Activated naive CD4-positive, alpha-beta T cell treated with anti-CD3 and anti-CD28 coated beads, Interleukin-2, amount 50 U/mL, for 16 hours (primary cell): ENCODE results near the gene CES5A.
"Not testable (repeated sequence)": the region's sequence is repeated elsewhere in the genome, so short reads cannot be mapped to it uniquely, and the experiment has no call there.

Experiments
- DNase-seq: peaks from one replicate; pipeline ENCODE4 v3.0.0-alpha.2; 2020

CES5A gene

GRCh38 chr16:55825115-55825728 lies 50.0 kb downstream of the CES5A start:
- DNase-seq, result no peak

- no peak for DNase-seq
These were observed 50.6 kb downstream of the CES5A start for GRCh38 chr16:55824473-55825000.

GRCh38 chr16:55822280-55822810 lies 52.8 kb downstream of the CES5A start:
- DNase-seq, result no peak

- no peak for DNase-seq
These were observed 54.0 kb downstream of the CES5A start for GRCh38 chr16:55821210-55821609.

- DNase-seq, result no peak
These were observed 54.6 kb downstream of the CES5A start for GRCh38 chr16:55820615-55821014.

- no peak for DNase-seq
These were observed 57.8 kb downstream of the CES5A start for GRCh38 chr16:55817236-55817912.

GRCh38 chr16:55816222-55816621 lies 59.0 kb downstream of the CES5A start:
- not testable (repeated sequence) for DNase-seq

- DNase-seq, result no peak
These were observed 59.9 kb downstream of the CES5A start for GRCh38 chr16:55815320-55815719.

GRCh38 chr16:55814174-55814573 lies 61.0 kb downstream of the CES5A start:
- not testable (repeated sequence) for DNase-seq

- not testable (repeated sequence) for DNase-seq
These were observed 61.4 kb downstream of the CES5A start for GRCh38 chr16:55813730-55814129.

GRCh38 chr16:55812951-55813350 lies 62.2 kb downstream of the CES5A start:
- DNase-seq, result no peak

- DNase-seq, result no peak
These were observed 63.4 kb downstream of the CES5A start for GRCh38 chr16:55811811-55812210.

GRCh38 chr16:55810451-55810961 lies 64.7 kb downstream of the CES5A start:
- DNase-seq, result no peak

- DNase-seq, result no peak
These were observed 65.3 kb downstream of the CES5A start for GRCh38 chr16:55809851-55810250.

- no peak for DNase-seq
These were observed 65.8 kb downstream of the CES5A start for GRCh38 chr16:55809386-55809785.

GRCh38 chr16:55808286-55808685 lies 66.9 kb downstream of the CES5A start:
- not testable (repeated sequence) for DNase-seq

GRCh38 chr16:55805104-55805503 lies 70.1 kb downstream of the CES5A start:
- not testable (repeated sequence) for DNase-seq

GRCh38 chr16:55803681-55804080 lies 71.5 kb downstream of the CES5A start:
- not testable (repeated sequence) for DNase-seq
